Thoracic aorta (tissue), 2 donors: ENCODE measurements around the gene S100Z. TPM values are rescaled to one million over a fixed set of nuclear protein-coding genes. Genes with fewer than 3 reads are reported as not detected.

Experiments used
- ATAC-seq: fragments of 150-250 bp; one replicate; pipeline ENCODE4 v1.8.0; 2017; ENCODE audit warnings: low read depth; ENCODE audit not compliant: insufficient number of reproducible peaks, low FRiP score
- DNase-seq: peaks from one replicate; pipeline ENCODE4 v3.0.0-alpha.2; 2020; ENCODE audit warnings: low spot score
- H3K27ac ChIP-seq, 2 donors: fragments of 200-600 bp; sonication (generic); 1 replicate in 1 of 2; 2 replicates in 1 of 2; pipeline ENCODE4 v1.5.1; 2016; ENCODE audit warnings: mild to moderate bottlenecking in 2 of 2, moderate library complexity in 2 of 2
- H3K27me3 ChIP-seq: fragments of 200-600 bp; sonication (generic); replicated peaks from 2 replicates; pipeline ENCODE4 v1.6.0; 2016; ENCODE audit warnings: mild to moderate bottlenecking; ENCODE audit not compliant: insufficient read depth
- H3K36me3 ChIP-seq: fragments of 200-600 bp; sonication (generic); one replicate; pipeline ENCODE4 v1.5.1; 2016
- H3K4me1 ChIP-seq, 2 donors: fragments of 200-600 bp; sonication (generic); 1 replicate in 1 of 2; 2 replicates in 1 of 2; pipeline versions ENCODE4 v1.5.1 to v1.6.0; 2016; ENCODE audit warnings: low read depth in 2 of 2, mild to moderate bottlenecking in 1 of 2; ENCODE audit not compliant: control insufficient read depth in 1 of 2
- H3K4me3 ChIP-seq: fragments of 200-600 bp; sonication (generic); 2 replicates; pipeline ENCODE4 v1.5.1; 2016; ENCODE audit warnings: mild to moderate bottlenecking
- H3K9me3 ChIP-seq: fragments of 200-600 bp; sonication (generic); 2 replicates; pipeline ENCODE4 v1.5.1; 2016
- CTCF ChIP-seq: fragments of 200-600 bp; sonication (generic); IDR thresholded peaks from one replicate; pipeline ENCODE4 v1.5.1; 2019; ENCODE audit warnings: antibody characterized with exemption
- total RNA-seq, 2 donors: library from RNA; depleted of rRNA; stranded (reverse); fragments of >200 nt; gene quantifications; one replicate each; pipeline versions ENCODE4 v1.1.0 to v1.2.3, GENCODE V29; 2016

The S100Z gene
- total RNA-seq, 2 donors from 2014 or later = not detected

GRCh38 chr5:76867038-76867437 is 17.2 kb downstream of the S100Z start:
- ATAC-seq = no peak
- H3K27me3 ChIP-seq = no peaks in the 10 kb centered on the region
- TF ChIP-seq CTCF = no peak
- no peaks in the 10 kb centered on the region for H3K36me3 ChIP-seq
- no peak for DNase-seq
- H3K4me1 ChIP-seq = no peaks in the 10 kb centered on the region
- no peak overlapping the region for H3K4me3 ChIP-seq
- no peaks in the 10 kb centered on the region for H3K9me3 ChIP-seq
- no peak overlapping the region for H3K27ac ChIP-seq

DNA sequence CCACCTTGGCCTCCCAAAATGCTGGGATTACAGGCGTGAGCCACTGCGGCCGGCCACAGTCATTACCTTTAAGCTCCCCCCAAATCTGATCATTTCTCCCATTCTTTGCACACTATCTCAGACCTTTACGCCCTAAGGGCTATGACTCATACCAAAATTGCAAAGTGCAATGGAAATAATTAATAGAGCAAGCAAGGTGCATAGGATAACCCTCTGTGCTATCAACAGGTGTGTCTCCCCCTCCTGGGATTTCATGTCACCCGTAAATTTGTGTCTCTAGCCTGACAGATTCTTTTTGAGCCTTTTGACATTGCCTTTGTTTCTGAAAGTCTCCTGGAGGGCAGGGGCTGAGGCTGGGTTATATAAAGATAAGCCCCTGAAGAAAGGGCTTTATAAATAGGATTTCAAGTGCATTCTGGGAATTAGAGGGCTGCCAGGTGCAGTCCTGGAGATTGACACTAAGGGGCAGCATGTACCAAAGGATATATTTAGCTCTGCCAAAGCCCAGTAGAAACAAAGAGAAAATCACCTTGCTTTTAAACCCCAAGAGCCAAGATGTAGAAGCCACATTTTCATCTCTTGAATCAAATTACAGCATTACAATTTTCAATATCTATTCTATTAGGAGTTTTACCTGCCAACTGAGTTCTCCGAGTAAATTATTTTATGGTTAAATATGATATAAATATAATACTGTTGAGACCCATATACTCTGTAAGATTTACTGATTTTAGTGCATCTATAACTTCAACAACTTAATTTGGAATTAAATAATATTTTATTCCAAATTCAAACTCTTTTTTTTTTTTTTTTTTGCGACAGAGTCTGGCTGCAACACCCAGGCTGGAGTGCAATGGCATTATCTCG is 18.2 kb downstream of the S100Z start:
- Histone ChIP-seq H3K27me3 (no peaks in the 10 kb centered on the region), H3K36me3 (no peaks in the 10 kb centered on the region), H3K4me1 (no peaks in the 10 kb centered on the region), H3K4me3 (no peak overlapping the region), H3K27ac (no peak overlapping the region), H3K9me3 (no peaks in the 10 kb centered on the region)
- no peak for DNase-seq
- no peak for ATAC-seq
- peak; percentile 58 for TF ChIP-seq CTCF

GRCh38 chr5:76870046-76870445 is 20.2 kb downstream of the S100Z start:
- no peaks in the 10 kb centered on the region for H3K27me3 ChIP-seq
- DNase-seq (no peak), ATAC-seq (no peak)
- no peak overlapping the region for H3K27ac ChIP-seq
- TF ChIP-seq CTCF = no peak
- no peaks in the 10 kb centered on the region for H3K36me3 ChIP-seq
- H3K4me1 ChIP-seq = no peaks in the 10 kb centered on the region
- no peak overlapping the region for H3K4me3 ChIP-seq
- H3K9me3 ChIP-seq = no peaks in the 10 kb centered on the region

DNA sequence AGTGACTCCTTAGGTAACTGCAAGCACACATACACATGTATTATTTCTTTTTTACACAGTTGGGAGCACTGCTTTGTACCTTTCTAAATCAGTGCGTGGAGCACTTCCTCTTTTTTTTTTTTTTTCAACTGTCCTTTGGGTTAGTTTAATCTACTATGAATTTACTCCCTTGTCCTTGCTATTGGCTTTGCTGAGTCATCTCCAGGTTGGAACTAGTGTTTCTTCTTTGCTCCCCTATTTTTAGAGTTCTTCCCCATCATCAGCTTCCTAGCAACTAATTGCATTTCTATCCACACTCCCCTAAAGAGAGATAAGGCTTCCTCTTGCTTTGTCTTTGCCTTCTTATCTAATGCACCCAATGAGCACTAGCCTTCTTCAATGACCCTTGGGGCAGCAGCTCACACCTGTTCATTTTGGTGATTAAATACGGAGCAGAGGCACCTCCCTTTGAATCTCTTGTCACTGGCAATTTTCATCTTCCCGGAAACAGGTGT is 24.3 kb downstream of the S100Z start:
- Histone ChIP-seq H3K27me3 (no peaks in the 10 kb centered on the region), H3K27ac (no peak overlapping the region), H3K4me1 (no peaks in the 10 kb centered on the region), H3K4me3 (no peak overlapping the region), H3K9me3 (no peaks in the 10 kb centered on the region), H3K36me3 (no peaks in the 10 kb centered on the region)
- DNase-seq = no peak
- no peak for TF ChIP-seq CTCF
- ATAC-seq = no peak

GRCh38 chr5:76888733-76889300 is 39.0 kb downstream of the S100Z start:
- no peaks in the 10 kb centered on the region for H3K27me3 ChIP-seq
- H3K4me1 ChIP-seq = no peaks in the 10 kb centered on the region
- H3K9me3 ChIP-seq = no peaks in the 10 kb centered on the region
- H3K4me3 ChIP-seq = no peak overlapping the region
- no peak overlapping the region for H3K27ac ChIP-seq
- no peak for TF ChIP-seq CTCF
- ATAC-seq (no peak), DNase-seq (no peak)
- H3K36me3 ChIP-seq = no peaks in the 10 kb centered on the region
